ENCODE results near the gene NKD2.

DNA sequence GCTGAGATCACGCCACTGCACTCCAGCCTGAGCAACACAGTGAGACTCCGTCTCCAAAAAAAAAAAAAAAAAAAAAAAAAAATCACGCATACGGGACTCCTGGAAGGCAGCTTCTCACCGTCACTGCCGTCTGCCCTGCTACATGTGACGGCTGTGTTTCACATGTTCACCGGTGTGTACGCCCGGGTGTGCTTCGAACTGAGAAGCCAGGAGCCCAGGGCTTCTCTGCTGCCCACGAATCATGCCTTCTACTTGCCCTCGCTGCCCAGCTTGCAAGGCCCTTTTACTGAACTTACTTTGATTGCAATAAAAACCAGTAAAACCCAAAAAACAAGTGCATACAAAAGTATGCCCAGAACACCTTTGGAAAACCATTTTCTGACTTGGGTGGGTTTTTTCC lies 5.8 kb upstream of the NKD2 start:
- TF ChIP-seq, protein P1, sequence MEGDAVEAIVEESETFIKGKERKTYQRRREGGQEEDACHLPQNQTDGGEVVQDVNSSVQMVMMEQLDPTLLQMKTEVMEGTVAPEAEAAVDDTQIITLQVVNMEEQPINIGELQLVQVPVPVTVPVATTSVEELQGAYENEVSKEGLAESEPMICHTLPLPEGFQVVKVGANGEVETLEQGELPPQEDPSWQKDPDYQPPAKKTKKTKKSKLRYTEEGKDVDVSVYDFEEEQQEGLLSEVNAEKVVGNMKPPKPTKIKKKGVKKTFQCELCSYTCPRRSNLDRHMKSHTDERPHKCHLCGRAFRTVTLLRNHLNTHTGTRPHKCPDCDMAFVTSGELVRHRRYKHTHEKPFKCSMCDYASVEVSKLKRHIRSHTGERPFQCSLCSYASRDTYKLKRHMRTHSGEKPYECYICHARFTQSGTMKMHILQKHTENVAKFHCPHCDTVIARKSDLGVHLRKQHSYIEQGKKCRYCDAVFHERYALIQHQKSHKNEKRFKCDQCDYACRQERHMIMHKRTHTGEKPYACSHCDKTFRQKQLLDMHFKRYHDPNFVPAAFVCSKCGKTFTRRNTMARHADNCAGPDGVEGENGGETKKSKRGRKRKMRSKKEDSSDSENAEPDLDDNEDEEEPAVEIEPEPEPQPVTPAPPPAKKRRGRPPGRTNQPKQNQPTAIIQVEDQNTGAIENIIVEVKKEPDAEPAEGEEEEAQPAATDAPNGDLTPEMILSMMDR (IDR thresholded peaks at IDR 0.05): no peak
- TF ChIP-seq, protein P2, sequence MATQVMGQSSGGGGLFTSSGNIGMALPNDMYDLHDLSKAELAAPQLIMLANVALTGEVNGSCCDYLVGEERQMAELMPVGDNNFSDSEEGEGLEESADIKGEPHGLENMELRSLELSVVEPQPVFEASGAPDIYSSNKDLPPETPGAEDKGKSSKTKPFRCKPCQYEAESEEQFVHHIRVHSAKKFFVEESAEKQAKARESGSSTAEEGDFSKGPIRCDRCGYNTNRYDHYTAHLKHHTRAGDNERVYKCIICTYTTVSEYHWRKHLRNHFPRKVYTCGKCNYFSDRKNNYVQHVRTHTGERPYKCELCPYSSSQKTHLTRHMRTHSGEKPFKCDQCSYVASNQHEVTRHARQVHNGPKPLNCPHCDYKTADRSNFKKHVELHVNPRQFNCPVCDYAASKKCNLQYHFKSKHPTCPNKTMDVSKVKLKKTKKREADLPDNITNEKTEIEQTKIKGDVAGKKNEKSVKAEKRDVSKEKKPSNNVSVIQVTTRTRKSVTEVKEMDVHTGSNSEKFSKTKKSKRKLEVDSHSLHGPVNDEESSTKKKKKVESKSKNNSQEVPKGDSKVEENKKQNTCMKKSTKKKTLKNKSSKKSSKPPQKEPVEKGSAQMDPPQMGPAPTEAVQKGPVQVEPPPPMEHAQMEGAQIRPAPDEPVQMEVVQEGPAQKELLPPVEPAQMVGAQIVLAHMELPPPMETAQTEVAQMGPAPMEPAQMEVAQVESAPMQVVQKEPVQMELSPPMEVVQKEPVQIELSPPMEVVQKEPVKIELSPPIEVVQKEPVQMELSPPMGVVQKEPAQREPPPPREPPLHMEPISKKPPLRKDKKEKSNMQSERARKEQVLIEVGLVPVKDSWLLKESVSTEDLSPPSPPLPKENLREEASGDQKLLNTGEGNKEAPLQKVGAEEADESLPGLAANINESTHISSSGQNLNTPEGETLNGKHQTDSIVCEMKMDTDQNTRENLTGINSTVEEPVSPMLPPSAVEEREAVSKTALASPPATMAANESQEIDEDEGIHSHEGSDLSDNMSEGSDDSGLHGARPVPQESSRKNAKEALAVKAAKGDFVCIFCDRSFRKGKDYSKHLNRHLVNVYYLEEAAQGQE (IDR thresholded peaks at IDR 0.05; ENCODE audit: insufficient read depth in 1 of 2, low read depth in 2 of 2, low read length in 1 of 2): no peak

All from Panc1 (cell line).